Activated CD8-positive, alpha-beta T cell treated with anti-CD3 and anti-CD28 coated beads for 36 hours (primary cell): Measurements from ENCODE around the gene ZNF580. TPM values are rescaled to one million over a fixed set of nuclear protein-coding genes. Genes with fewer than 3 reads are reported as not detected.

Experiments used
- ATAC-seq: fragments of 200-7000 bp; cut with Tn5 transposase; one replicate; pipeline ENCODE4 v1.10.0; 2021; ENCODE audit warnings: mild to moderate bottlenecking, moderate library complexity
- CTCF ChIA-PET: fragments of 350-600 bp; sonication (Branson Sonifier 250); formaldehyde crosslinking; loops from one replicate; lab custom pipeline; 2021; ENCODE audit warnings: antibody characterized with exemption; lab: Charles Lee
- POLR2A ChIA-PET: fragments of 350-600 bp; sonication (Branson Sonifier 250); formaldehyde crosslinking; loops from one replicate; lab custom pipeline; 2021; ENCODE audit warnings: antibody characterized with exemption; lab: Charles Lee
- DNase-seq: peaks from one replicate; pipeline ENCODE4 v3.0.0-alpha.2; 2020
- H3K27ac Mint-ChIP-seq: one replicate; pipeline ENCODE4 v1.8.0; 2021; ENCODE audit warnings: mild to moderate bottlenecking, mixed read lengths
- H3K27me3 Mint-ChIP-seq: one replicate; pipeline ENCODE4 v1.8.0; 2021; ENCODE audit warnings: mixed read lengths
- H3K36me3 Mint-ChIP-seq: one replicate; pipeline ENCODE4 v1.8.0; 2021; ENCODE audit warnings: low read depth, mixed read lengths
- H3K4me1 Mint-ChIP-seq: one replicate; pipeline ENCODE4 v1.8.0; 2021; ENCODE audit warnings: low read depth, mixed read lengths
- H3K4me3 Mint-ChIP-seq: one replicate; pipeline ENCODE4 v1.8.0; 2021; ENCODE audit warnings: mild to moderate bottlenecking, moderate library complexity, mixed read lengths
- H3K9me3 Mint-ChIP-seq: one replicate; pipeline ENCODE4 v1.8.0; 2021; ENCODE audit warnings: mixed read lengths
- intact Hi-C: fragments of 100-400 bp; cut with micrococcal nuclease; formaldehyde crosslinking; loops from one replicate; pipeline ENCODE4 v1.10.0; 2022
- total RNA-seq, 2 experiments: library from RNA; stranded (reverse); gene quantifications; one replicate each; pipeline ENCODE4 v1.2.3, GENCODE V29; 2021
- TF ChIP-seq, protein P1 (sequence below): fragments of 200-600 bp; IDR thresholded peaks from one replicate; pipeline ENCODE4 v1.8.0; 2022; ENCODE audit warnings: antibody characterized with exemption, mild to moderate bottlenecking

ZNF580 gene
- total RNA-seq, 2 experiments from 2014 or later: 24.8 to 26.2 TPM

DNA sequence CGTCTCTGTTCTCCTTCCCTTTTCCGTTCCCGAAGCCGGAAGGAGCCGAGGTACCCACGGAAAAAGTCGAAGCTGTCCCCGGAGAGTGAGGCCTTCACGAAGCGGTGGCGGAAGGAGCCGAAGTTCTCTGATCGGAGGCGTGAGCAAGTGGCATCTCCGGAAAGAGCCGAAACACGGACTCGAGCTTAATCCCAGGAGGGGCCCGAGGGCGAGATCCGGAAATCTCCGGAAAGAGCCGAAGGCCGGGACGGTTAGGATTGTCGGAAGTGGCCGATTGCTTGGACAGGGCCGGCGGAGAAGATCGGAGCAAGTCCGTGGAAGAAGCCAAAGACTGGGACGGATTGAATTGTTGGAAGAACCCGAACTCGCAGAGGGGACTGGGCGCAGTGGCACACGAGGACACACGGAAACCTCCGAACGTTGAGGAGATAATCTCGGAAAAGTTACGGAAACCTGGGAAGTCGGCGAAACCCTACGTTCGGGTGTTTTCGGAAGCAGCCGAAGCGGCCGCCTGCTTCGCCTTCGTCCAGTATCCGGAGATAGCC lies 13.6 kb downstream of the ZNF580 start:
- TF ChIP-seq, protein P1, sequence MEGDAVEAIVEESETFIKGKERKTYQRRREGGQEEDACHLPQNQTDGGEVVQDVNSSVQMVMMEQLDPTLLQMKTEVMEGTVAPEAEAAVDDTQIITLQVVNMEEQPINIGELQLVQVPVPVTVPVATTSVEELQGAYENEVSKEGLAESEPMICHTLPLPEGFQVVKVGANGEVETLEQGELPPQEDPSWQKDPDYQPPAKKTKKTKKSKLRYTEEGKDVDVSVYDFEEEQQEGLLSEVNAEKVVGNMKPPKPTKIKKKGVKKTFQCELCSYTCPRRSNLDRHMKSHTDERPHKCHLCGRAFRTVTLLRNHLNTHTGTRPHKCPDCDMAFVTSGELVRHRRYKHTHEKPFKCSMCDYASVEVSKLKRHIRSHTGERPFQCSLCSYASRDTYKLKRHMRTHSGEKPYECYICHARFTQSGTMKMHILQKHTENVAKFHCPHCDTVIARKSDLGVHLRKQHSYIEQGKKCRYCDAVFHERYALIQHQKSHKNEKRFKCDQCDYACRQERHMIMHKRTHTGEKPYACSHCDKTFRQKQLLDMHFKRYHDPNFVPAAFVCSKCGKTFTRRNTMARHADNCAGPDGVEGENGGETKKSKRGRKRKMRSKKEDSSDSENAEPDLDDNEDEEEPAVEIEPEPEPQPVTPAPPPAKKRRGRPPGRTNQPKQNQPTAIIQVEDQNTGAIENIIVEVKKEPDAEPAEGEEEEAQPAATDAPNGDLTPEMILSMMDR: no peak
- intact Hi-C loops: loop anchor here (10.0 kb wide), 1 partner anchor 400 kb away; the partner anchor contains the start of gene PPP6R1
- peak overlapping the region; percentile 99 for H3K27ac Mint-ChIP-seq
- peak; percentile 81 for ATAC-seq
- H3K9me3 Mint-ChIP-seq: no peaks in the 10 kb centered on the region
- peak; percentile 100 for DNase-seq
- peaks cover 39% of the 10 kb centered on the region for H3K4me1 Mint-ChIP-seq
- H3K4me3 Mint-ChIP-seq: peak overlapping the region; percentile 98
- POLR2A ChIA-PET: interaction anchor here (0.7 to 1.7 kb wide), 7 partner anchors 9 to 270 kb away, joined by 3 to 11 read pairs (median 4); partner anchors contain the start of genes TMEM238 and ZNF581
- no peaks in the 10 kb centered on the region for H3K27me3 Mint-ChIP-seq
- CTCF ChIA-PET: interaction anchor here (0.8 to 3.4 kb wide), 11 partner anchors 9 to 179 kb away, joined by 3 to 45 read pairs (median 7); partner anchors contain the start of genes FIZ1, ZNF524 and ZNF865
- peaks cover 41% of the 10 kb centered on the region for H3K36me3 Mint-ChIP-seq

DNA sequence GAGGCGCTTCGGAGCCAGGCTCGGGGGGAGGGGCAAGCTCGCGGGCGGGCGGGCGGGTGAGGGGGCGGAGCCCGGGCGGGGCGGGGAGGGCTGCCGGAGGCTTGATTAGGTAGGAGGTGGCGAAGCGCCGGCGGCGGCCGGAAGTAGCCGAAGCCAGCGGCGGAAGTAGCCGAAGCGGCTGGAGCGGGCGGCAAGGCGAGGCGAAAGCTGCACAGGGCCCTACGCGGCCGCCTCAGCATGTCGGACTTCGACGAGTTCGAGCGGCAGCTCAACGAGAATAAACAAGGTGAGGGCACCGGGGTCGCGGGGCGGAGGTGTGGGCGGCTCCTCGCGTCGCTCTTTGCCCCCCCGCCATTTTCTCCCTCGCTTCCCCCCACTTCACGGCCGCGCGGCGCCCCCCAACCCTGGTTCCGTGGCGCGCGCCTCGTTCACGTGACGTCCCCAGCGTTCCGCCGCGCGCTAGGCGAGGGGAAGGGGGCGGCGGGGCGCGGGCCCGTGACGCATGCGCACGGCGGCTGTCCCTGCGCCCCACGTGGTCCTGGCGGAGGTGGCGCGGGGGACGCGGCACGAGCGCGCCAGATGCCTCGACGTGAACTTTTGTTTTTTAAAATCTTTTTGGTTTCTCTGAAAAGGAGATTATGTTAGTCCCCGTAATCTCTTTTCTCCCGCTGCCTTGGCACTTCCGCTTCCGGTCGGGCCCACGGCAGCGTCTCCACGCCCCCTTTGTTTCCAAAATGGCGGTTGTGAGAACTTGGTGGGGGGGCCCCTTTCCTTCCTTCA lies 14.3 kb downstream of the ZNF580 start, which contains the start of gene U2AF2:
U2AF2 (plus strand) TSS at position 168 of the 780 bp plus-strand sequence; CDS start at position 238, 70 bp downstream.
- peaks cover 42% of the 10 kb centered on the region for H3K36me3 Mint-ChIP-seq
- TF ChIP-seq, protein P1: no peak
- ChIA-PET POLR2A (interaction anchor here (0.7 to 1.7 kb wide), 7 partner anchors 10 to 271 kb away, joined by 3 to 11 read pairs (median 4); partner anchors contain the start of genes TMEM238 and ZNF581), CTCF (interaction anchor here (0.8 to 3.4 kb wide), 11 partner anchors 10 to 179 kb away, joined by 3 to 45 read pairs (median 7); partner anchors contain the start of genes FIZ1, ZNF524 and ZNF865)
- peak within 1 kb of the TSS; percentile 99 for H3K27ac Mint-ChIP-seq
- peaks cover 39% of the 10 kb centered on the region for H3K4me1 Mint-ChIP-seq
- H3K27me3 Mint-ChIP-seq: no peaks in the 10 kb centered on the region
- peak; percentile 48 for ATAC-seq
- peak; percentile 96 for DNase-seq
- intact Hi-C loops: loop anchor here (10.0 kb wide), 1 partner anchor 400 kb away; the partner anchor contains the start of gene PPP6R1
- H3K9me3 Mint-ChIP-seq: no peaks in the 10 kb centered on the region
- H3K4me3 Mint-ChIP-seq: peak within 1 kb of the TSS; percentile 98

DNA sequence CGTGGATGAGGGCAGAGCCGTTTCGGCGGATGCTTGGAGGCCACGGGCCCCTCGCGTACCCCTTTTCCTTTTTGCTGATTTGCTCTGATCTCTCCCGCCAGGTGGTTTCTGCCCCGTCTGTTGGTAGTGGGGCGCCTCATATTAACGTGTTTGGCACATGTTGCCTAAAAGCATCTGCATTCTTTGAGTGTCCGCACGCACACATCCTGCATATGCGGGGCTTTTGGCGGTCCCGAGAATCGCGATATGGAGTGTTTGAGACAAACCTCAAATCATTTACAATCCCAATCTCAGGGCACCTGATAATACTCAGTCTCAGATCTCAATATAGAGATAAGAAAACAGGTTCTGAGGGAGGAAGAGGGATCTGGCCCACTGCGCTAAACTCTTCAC lies 14.8 kb downstream of the ZNF580 start:
- Mint-ChIP-seq H3K9me3 (no peaks in the 10 kb centered on the region), H3K27me3 (no peaks in the 10 kb centered on the region), H3K4me1 (peaks cover 35% of the 10 kb centered on the region), H3K27ac (peak overlapping the region; percentile 99), H3K4me3 (peak overlapping the region; percentile 98), H3K36me3 (peaks cover 47% of the 10 kb centered on the region)
- intact Hi-C loops: loop anchor here (10.0 kb wide), 1 partner anchor 401 kb away; the partner anchor contains the start of gene PPP6R1
- ATAC-seq (no peak), DNase-seq (no peak)
- ChIA-PET POLR2A (interaction anchor here (3.0 to 3.5 kb wide), 2 partner anchors 13 to 18 kb away, joined by 13 to 57 read pairs; no protein-coding TSS in a partner anchor), CTCF (interaction anchor here (1.1 to 1.8 kb wide), 4 partner anchors 12 to 24 kb away, joined by 3 to 8 read pairs (median 4); no protein-coding TSS in a partner anchor)
- TF ChIP-seq, protein P1: no peak

DNA sequence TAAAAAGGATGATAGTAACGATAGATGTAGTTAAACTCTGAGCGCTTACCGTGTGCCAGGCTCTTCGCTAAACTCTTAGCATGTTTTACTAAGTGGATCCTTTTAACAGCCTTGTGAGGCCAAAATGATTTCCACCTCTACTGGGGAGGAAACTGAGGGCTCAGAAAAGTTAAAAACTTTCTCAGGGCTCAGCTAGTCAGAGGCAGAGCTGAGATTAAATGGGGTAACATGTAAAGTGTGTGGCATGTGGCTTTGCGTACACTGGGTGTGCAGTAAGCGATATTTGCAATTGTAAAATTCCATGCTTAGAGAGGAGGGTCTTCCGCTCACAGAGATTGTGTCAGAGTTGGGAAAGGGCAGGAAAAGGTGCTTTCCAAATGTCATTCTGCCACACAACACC lies 15.8 kb downstream of the ZNF580 start:
- H3K9me3 Mint-ChIP-seq: no peaks in the 10 kb centered on the region
- POLR2A ChIA-PET: interaction anchor here (0.7 to 3.5 kb wide), 6 partner anchors 12 to 424 kb away, joined by 3 to 57 read pairs (median 5); no protein-coding TSS in a partner anchor
- peaks cover 32% of the 10 kb centered on the region for H3K4me1 Mint-ChIP-seq
- H3K27me3 Mint-ChIP-seq: no peaks in the 10 kb centered on the region
- CTCF ChIA-PET: interaction anchor here (0.8 to 1.8 kb wide), 7 partner anchors 11 to 153 kb away, joined by 3 to 8 read pairs (median 4); partner anchors contain the start of gene ZNF865
- H3K4me3 Mint-ChIP-seq: peak overlapping the region; percentile 98
- TF ChIP-seq, protein P1: no peak
- ATAC-seq: no peak
- no peak for DNase-seq
- intact Hi-C loops: loop anchor here (10.0 kb wide), 1 partner anchor 402 kb away; the partner anchor contains the start of gene PPP6R1
- H3K36me3 Mint-ChIP-seq: peaks cover 51% of the 10 kb centered on the region
- peak overlapping the region; percentile 99 for H3K27ac Mint-ChIP-seq
